IMR-90 (cell line): ENCODE results near the gene CARNS1. TPM values are rescaled to one million over a fixed set of nuclear protein-coding genes. Genes with fewer than 3 reads are reported as not detected.

Experiments
- ATAC-seq: fragments of 200-7000 bp; cut with Tn5 transposase; 2 replicates; pipeline ENCODE4 v1.9.1; 2020; ENCODE audit warnings: low read depth, mild to moderate bottlenecking, moderate library complexity
- BruUV-seq: library from RNA; stranded (reverse); fragments of 400-500 nt; replicated peaks from 2 replicates; lab custom pipeline; 2021; lab: Mats Ljungman, UMichigan
- CTCF ChIA-PET: fragments of 300-600 bp; formaldehyde crosslinking; extraction: SDS; loops from one replicate; lab custom pipeline; 2021; ENCODE audit warnings: antibody characterized with exemption; lab: Yijun Ruan, JAX
- POLR2A ChIA-PET: fragments of 300-600 bp; sonication (Branson Sonifier 250); formaldehyde crosslinking; loops from one replicate; lab custom pipeline; 2022; ENCODE audit warnings: antibody characterized with exemption; ENCODE audit not compliant: unreplicated experiment; lab: Charles Lee
- DNase-seq: peaks from one replicate; pipeline ENCODE4 v3.0.0; 2013
- H2AFZ ChIP-seq: replicated peaks from 2 replicates; pipeline ENCODE3; 2013; ENCODE audit warnings: low read length, mild to moderate bottlenecking; ENCODE audit not compliant: poor library complexity
- H2AK5ac ChIP-seq: 2 replicates; pipeline ENCODE4 v1.6.1; 2013; ENCODE audit warnings: low read depth, low read length, inconsistent platforms
- H2AK9ac ChIP-seq: replicated peaks from 2 replicates; pipeline ENCODE3; 2013; ENCODE audit warnings: mild to moderate bottlenecking, low read depth, low read length, moderate library complexity; ENCODE audit not compliant: poor library complexity
- H2BK120ac ChIP-seq: 2 replicates; pipeline ENCODE4 v1.6.1; 2013; ENCODE audit warnings: low read depth, low read length, inconsistent platforms
- H2BK15ac ChIP-seq: 3 replicates; pipeline ENCODE4 v1.6.1; 2013; ENCODE audit warnings: low read depth, low read length, inconsistent platforms
- H2BK20ac ChIP-seq: 2 replicates; pipeline ENCODE4 v1.6.1; 2013; ENCODE audit warnings: low read depth, mild to moderate bottlenecking, inconsistent platforms, low read length, moderate library complexity
- H2BK5ac ChIP-seq: 2 replicates; pipeline ENCODE4 v1.6.1; 2013; ENCODE audit warnings: mild to moderate bottlenecking, low read depth, low read length, inconsistent platforms; ENCODE audit not compliant: poor library complexity, severe bottlenecking
- H3K14ac ChIP-seq: replicated peaks from 2 replicates; pipeline ENCODE4 v1.6.1; 2013; ENCODE audit warnings: low read depth, low read length, inconsistent platforms
- H3K18ac ChIP-seq: 2 replicates; pipeline ENCODE4 v1.6.1; 2013; ENCODE audit warnings: low read depth, low read length, control low read depth
- H3K23ac ChIP-seq: 2 replicates; pipeline ENCODE4 v1.6.1; 2013; ENCODE audit warnings: low read depth, low read length, inconsistent platforms
- H3K27ac ChIP-seq: 2 replicates; pipeline ENCODE4 v1.5.1; 2013; ENCODE audit warnings: mild to moderate bottlenecking, control low read depth, low read length; ENCODE audit not compliant: insufficient read depth
- H3K27me3 ChIP-seq: 2 replicates; pipeline ENCODE4 v1.6.1; 2013; ENCODE audit warnings: low read length; ENCODE audit not compliant: control insufficient read depth, insufficient read depth
- H3K36me3 ChIP-seq: 2 replicates; pipeline ENCODE4 v1.6.1; 2013; ENCODE audit warnings: low read length, mixed read lengths; ENCODE audit not compliant: control insufficient read depth, insufficient read depth
- H3K4ac ChIP-seq: 2 replicates; pipeline ENCODE4 v1.6.1; 2013; ENCODE audit warnings: low read depth, low read length, inconsistent platforms
- H3K4me1 ChIP-seq: 2 replicates; pipeline ENCODE4 v1.6.1; 2013; ENCODE audit warnings: low read length, mixed read lengths; ENCODE audit not compliant: control insufficient read depth, insufficient read depth
- H3K4me2 ChIP-seq: 2 replicates; pipeline ENCODE4 v1.6.1; 2013; ENCODE audit warnings: low read depth, mild to moderate bottlenecking, control low read depth, low read length, moderate library complexity
- H3K4me3 ChIP-seq: 2 replicates; pipeline ENCODE4 v1.5.1; 2013; ENCODE audit warnings: low read depth, mild to moderate bottlenecking, control low read depth, low read length, moderate library complexity; ENCODE audit not compliant: insufficient read depth
- H3K56ac ChIP-seq: 2 replicates; pipeline ENCODE4 v1.6.1; 2013; ENCODE audit warnings: low read length, inconsistent platforms; ENCODE audit not compliant: insufficient read depth; ENCODE audit errors: extremely low read depth
- H3K79me1 ChIP-seq, 2 experiments: 2 replicates each; pipeline ENCODE4 v1.6.1; 2013; ENCODE audit warnings: low read length in 2 of 2, inconsistent platforms in 1 of 2, low read depth in 1 of 2
- H3K9ac ChIP-seq: 2 replicates; pipeline ENCODE4 v1.6.1; 2013; ENCODE audit warnings: low read depth, low read length, control low read depth
- H3K9me1 ChIP-seq: 2 replicates; pipeline ENCODE4 v1.6.1; 2013; ENCODE audit warnings: low read length, inconsistent platforms; ENCODE audit not compliant: insufficient read depth
- H3K9me3 ChIP-seq: 2 replicates; pipeline ENCODE4 v1.6.1; 2013; ENCODE audit warnings: low read length; ENCODE audit not compliant: control insufficient read depth, insufficient read depth
- H4K20me1 ChIP-seq: 2 replicates; pipeline ENCODE4 v1.6.1; 2013; ENCODE audit warnings: low read length, inconsistent platforms; ENCODE audit not compliant: insufficient read depth
- H4K5ac ChIP-seq: 2 replicates; pipeline ENCODE4 v1.6.1; 2013; ENCODE audit warnings: mild to moderate bottlenecking, low read depth, low read length, control low read depth
- H4K8ac ChIP-seq, 2 experiments: 2 replicates each; pipeline ENCODE4 v1.6.1; 2013; ENCODE audit warnings: low read depth in 2 of 2, low read length in 2 of 2, control low read depth in 1 of 2, inconsistent platforms in 1 of 2
- H4K91ac ChIP-seq: 2 replicates; pipeline ENCODE4 v1.6.1; 2013; ENCODE audit warnings: low read depth, low read length, inconsistent platforms; ENCODE audit not compliant: insufficient read depth
- FOS ChIP-seq: fragments of 150-350 bp; IDR thresholded peaks from 2 replicates; pipeline ENCODE4 v1.6.1; 2016; ENCODE audit warnings: low read depth, low read length
- MAZ ChIP-seq: IDR thresholded peaks from 2 replicates; pipeline ENCODE4 v1.6.1; 2012; ENCODE audit warnings: low read depth, mild to moderate bottlenecking, low read length, improper control_type of control experiment, moderate library complexity, borderline replicate concordance
- NFE2L2 ChIP-seq: fragments of 150-350 bp; IDR thresholded peaks from 2 replicates; pipeline ENCODE4 v1.6.1; 2016; ENCODE audit warnings: low read depth, mild to moderate bottlenecking, low read length
- WGBS, 2 experiments: methylation state at CpG; one replicate each; pipeline versions ENCODE4 v1.1.5 to v1.1.7; 2013; ENCODE audit warnings: missing lambda C conversion rate in 2 of 2; ENCODE audit not compliant: insufficient read length in 1 of 2; ENCODE audit errors: extremely low coverage in 2 of 2; 5-methylcytosine and 5-hydroxymethylcytosine counted together
- dilution Hi-C: fragments of 300-500 bp; cut with HindIII; formaldehyde crosslinking; loops from one replicate; pipeline ENCODE4 v1.14.3; 2018; ENCODE audit warnings: low sequenced_read_pairs; ENCODE audit not compliant: unreplicated experiment
- in situ Hi-C: fragments of 300-500 bp; cut with MboI; formaldehyde crosslinking; loops from 3 replicates; pipeline ENCODE4 v1.14.3; 2019; ENCODE audit warnings: low sequenced_read_pairs, inconsistent platforms, mixed read lengths
- intact Hi-C: fragments of 100-400 bp; cut with micrococcal nuclease; formaldehyde crosslinking; loops from 2 replicates; pipeline ENCODE4 v1.10.0; 2022
- polyA plus RNA-seq, 3 experiments: library from polyadenylated mRNA; depleted of rRNA; stranded (reverse); fragments of >200 nt; gene quantifications; 2 replicates each; pipeline ENCODE4 v1.2.3, GENCODE V29; 2012; ENCODE audit warnings: low replicate concordance in 1 of 3
- total RNA-seq: library from RNA; depleted of rRNA; stranded (reverse); fragments of >200 nt; gene quantifications from 2 replicates; pipeline ENCODE4 v1.2.3, GENCODE V29; 2012
- TF ChIP-seq, protein P1 (sequence below): fragments of 150-350 bp; IDR thresholded peaks from 2 replicates; pipeline ENCODE4 v1.6.1; 2016; ENCODE audit warnings: low read depth, mild to moderate bottlenecking, low read length, moderate library complexity, borderline replicate concordance

The CARNS1 gene
- total and polyA plus RNA-seq, 2 of the 4 experiments (the other 2 are of a cell fraction): under 0.01 to 0.32 TPM

- H3K27me3 ChIP-seq: no peaks in the 10 kb centered on the region
- H3K79me1 ChIP-seq: peaks cover 11 to 29% of the 10 kb centered on the region in 2 experiments
- no peak overlapping the region for H2AFZ ChIP-seq
- no peak overlapping the region for H3K27ac ChIP-seq
- no peak overlapping the region for H2BK20ac ChIP-seq
- ATAC-seq (no peak), DNase-seq (no peak)
- in situ Hi-C loops (no loop called here), intact Hi-C loops (no loop called here), dilution Hi-C loops (no loop called here)
- no peak overlapping the region for H3K23ac ChIP-seq
- no peak overlapping the region for H2BK120ac ChIP-seq
- H3K4me3 ChIP-seq: no peak overlapping the region
- no peak overlapping the region for H2BK15ac ChIP-seq
- no peak overlapping the region for H4K91ac ChIP-seq
- H3K4me1 ChIP-seq: peaks cover 5% of the 10 kb centered on the region
- no peak overlapping the region for H3K4ac ChIP-seq
- no peaks in the 10 kb centered on the region for H3K9me3 ChIP-seq
- H3K36me3 ChIP-seq: peaks cover 30% of the 10 kb centered on the region
- H2AK5ac ChIP-seq: no peak overlapping the region
- 93% methylated on average over 7 of the region's 24 CpGs; no CpG with 5 or more reads in 1 of the 2 experiments for WGBS, 2 experiments
- H3K9ac ChIP-seq: no peak overlapping the region
- no peak overlapping the region for H3K4me2 ChIP-seq
- H4K20me1 ChIP-seq: no peaks in the 10 kb centered on the region; the same call in 1 of the 2 replicates
- H2AK9ac ChIP-seq: no peak overlapping the region
- no peak for TF ChIP-seq FOS
- no peak for TF ChIP-seq MAZ
- TF ChIP-seq, protein P1, sequence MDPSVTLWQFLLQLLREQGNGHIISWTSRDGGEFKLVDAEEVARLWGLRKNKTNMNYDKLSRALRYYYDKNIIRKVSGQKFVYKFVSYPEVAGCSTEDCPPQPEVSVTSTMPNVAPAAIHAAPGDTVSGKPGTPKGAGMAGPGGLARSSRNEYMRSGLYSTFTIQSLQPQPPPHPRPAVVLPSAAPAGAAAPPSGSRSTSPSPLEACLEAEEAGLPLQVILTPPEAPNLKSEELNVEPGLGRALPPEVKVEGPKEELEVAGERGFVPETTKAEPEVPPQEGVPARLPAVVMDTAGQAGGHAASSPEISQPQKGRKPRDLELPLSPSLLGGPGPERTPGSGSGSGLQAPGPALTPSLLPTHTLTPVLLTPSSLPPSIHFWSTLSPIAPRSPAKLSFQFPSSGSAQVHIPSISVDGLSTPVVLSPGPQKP: no peak
- TF ChIP-seq NFE2L2: no peak
- BruUV-seq: no TSS peak
- POLR2A ChIA-PET: no interaction called here
- no peak overlapping the region for H3K56ac ChIP-seq
- CTCF ChIA-PET: no interaction called here
- H4K8ac ChIP-seq: no peak overlapping the region
- no peak overlapping the region for H3K14ac ChIP-seq
- peaks cover 8% of the 10 kb centered on the region for H3K9me1 ChIP-seq
- H3K18ac ChIP-seq: no peak overlapping the region
- H4K5ac ChIP-seq: no peak overlapping the region
- no peak overlapping the region for H2BK5ac ChIP-seq
Observed at GRCh38 chr11:67431346-67432249, 16.1 kb downstream of the CARNS1 start.
